SK-N-SH (cell line): ENCODE measurements around the gene ELOVL6. TPM values are rescaled to one million over a fixed set of nuclear protein-coding genes. Genes with fewer than 3 reads are reported as not detected.

Experiments
- CTCF ChIA-PET: fragments of 300-600, 350-600 bp; formaldehyde crosslinking; extraction: SDS; loops from one replicate; lab custom pipeline; 2021; lab: Yijun Ruan, JAX
- POLR2A ChIA-PET: fragments of 350-600 bp; sonication (Branson Sonifier 250); formaldehyde crosslinking; extraction: SDS; loops from one replicate; lab custom pipeline; 2020; ENCODE audit warnings: antibody characterized with exemption, inconsistent platforms; lab: Yijun Ruan, JAX
- DNase-seq: peaks from one replicate; pipeline ENCODE4 v3.0.0; 2012
- H2AFZ ChIP-seq: fragments of 200-600 bp; sonication (generic); 2 replicates; pipeline ENCODE4 v1.8.1; 2016; ENCODE audit warnings: antibody characterized with exemption, mild to moderate bottlenecking, low read depth
- H3F3A ChIP-seq: fragments of 200-600 bp; sonication (generic); replicated peaks from 2 replicates; pipeline ENCODE3; 2016; ENCODE audit warnings: antibody characterized with exemption, mild to moderate bottlenecking; ENCODE audit not compliant: insufficient read depth
- H3K27ac ChIP-seq, 2 experiments: fragments of 200-500 bp in 1 of 2; fragments of 200-600 bp in 1 of 2; sonication (Bioruptor generic) in 1 of 2; sonication (generic), shearing (Covaris generic) in 1 of 2; 2 replicates each; pipeline versions ENCODE4 v1.5.1 to v1.6.1; 2014 to 2016; ENCODE audit warnings: low read depth in 2 of 2, inconsistent platforms in 1 of 2, low read length in 1 of 2, mild to moderate bottlenecking in 1 of 2, mixed read lengths in 1 of 2
- H3K27me3 ChIP-seq: fragments of 200-600 bp; sonication (generic), shearing (Covaris generic); 2 replicates; pipeline ENCODE4 v1.6.1; 2016; ENCODE audit warnings: mixed run types; ENCODE audit not compliant: insufficient read depth
- H3K36me3 ChIP-seq, 2 experiments: fragments of 200-500 bp in 1 of 2; fragments of 200-600 bp in 1 of 2; sonication (Bioruptor generic) in 1 of 2; sonication (generic) in 1 of 2; replicated peaks in 1 of 2; 2 replicates each; pipeline versions ENCODE3 to v1.5.1; 2014 to 2016; ENCODE audit warnings: low read length in 1 of 2, mild to moderate bottlenecking in 1 of 2; ENCODE audit not compliant: insufficient read depth in 2 of 2, control insufficient read depth in 1 of 2
- H3K4me1 ChIP-seq, 2 experiments: fragments of 200-500 bp in 1 of 2; fragments of 200-600 bp in 1 of 2; sonication (Bioruptor generic) in 1 of 2; sonication (generic), shearing (Covaris generic) in 1 of 2; 2 replicates each; pipeline versions ENCODE4 v1.5.1 to v1.6.1; 2014 to 2016; ENCODE audit warnings: low read depth in 1 of 2, low read length in 1 of 2, mixed run types in 1 of 2; ENCODE audit not compliant: insufficient read depth in 2 of 2, control insufficient read depth in 1 of 2
- H3K4me2 ChIP-seq: fragments of 200-600 bp; sonication (generic), shearing (Covaris generic); 2 replicates; pipeline ENCODE4 v1.6.1; 2017; ENCODE audit warnings: mixed run types
- H3K4me3 ChIP-seq, 2 experiments: fragments of 200-500 bp in 1 of 2; fragments of 200-600 bp in 1 of 2; sonication (Bioruptor generic) in 1 of 2; sonication (generic), shearing (Covaris generic) in 1 of 2; 2 replicates each; pipeline versions ENCODE4 v1.5.1 to v1.8.1; 2014 to 2016; ENCODE audit warnings: low read depth in 2 of 2, inconsistent platforms in 1 of 2, low read length in 1 of 2, mild to moderate bottlenecking in 1 of 2, mixed read lengths in 1 of 2, moderate library complexity in 1 of 2
- H3K79me2 ChIP-seq: fragments of 200-600 bp; sonication (generic); 2 replicates; pipeline ENCODE4 v1.8.1; 2017; ENCODE audit warnings: mild to moderate bottlenecking; ENCODE audit not compliant: insufficient read depth
- H3K9ac ChIP-seq: fragments of 200-600 bp; sonication (generic); 2 replicates; pipeline ENCODE4 v1.6.1; 2017; ENCODE audit warnings: mixed run types
- H3K9me2 ChIP-seq: fragments of 200-600 bp; sonication (generic); 2 replicates; pipeline ENCODE4 v1.6.1; 2017; ENCODE audit warnings: mixed run types
- H3K9me3 ChIP-seq: fragments of 200-600 bp; sonication (generic); 2 replicates; pipeline ENCODE4 v1.6.1; 2017; ENCODE audit warnings: mixed run types, mild to moderate bottlenecking, moderate library complexity
- H4K20me1 ChIP-seq: fragments of 200-600 bp; sonication (generic); 2 replicates; pipeline ENCODE4 v1.6.1; 2017; ENCODE audit warnings: mild to moderate bottlenecking, mixed run types; ENCODE audit not compliant: insufficient read depth
- ELF1 ChIP-seq: IDR thresholded peaks from 2 replicates; pipeline ENCODE4 v1.4.0; 2012
- EP300 ChIP-seq, 2 experiments: IDR thresholded peaks; 2 replicates each; pipeline versions ENCODE4 v1.4.0 to v1.6.1; 2012; ENCODE audit warnings: borderline replicate concordance in 1 of 2, low read depth in 1 of 2, low read length in 1 of 2
- FOXM1 ChIP-seq: IDR thresholded peaks from 2 replicates; pipeline ENCODE4 v1.4.0; 2012; ENCODE audit warnings: low read depth, mild to moderate bottlenecking
- GABPA ChIP-seq: IDR thresholded peaks from 2 replicates; pipeline ENCODE4 v1.4.0; 2012; ENCODE audit warnings: low read depth, mild to moderate bottlenecking
- GATA2 ChIP-seq: sonication (generic); formaldehyde crosslinking; IDR thresholded peaks from 2 replicates; pipeline ENCODE4 v1.5.0; 2020; ENCODE audit warnings: mild to moderate bottlenecking, missing genetic modification reagents
- IRF3 ChIP-seq: fragments of 150-350 bp; IDR thresholded peaks from 2 replicates; pipeline ENCODE4 v1.6.1; 2016; ENCODE audit warnings: mild to moderate bottlenecking, low read depth, low read length
- MEF2A ChIP-seq: IDR thresholded peaks from 2 replicates; pipeline ENCODE4 v1.4.0; 2012; ENCODE audit warnings: low read depth, borderline replicate concordance
- NRF1 ChIP-seq: IDR thresholded peaks from 2 replicates; pipeline ENCODE4 v1.6.1; 2012; ENCODE audit warnings: low read depth, mild to moderate bottlenecking, low read length
- PBX3 ChIP-seq: IDR thresholded peaks from 2 replicates; pipeline ENCODE4; 2012
- POLR2AphosphoS5 ChIP-seq: IDR thresholded peaks from 2 replicates; pipeline ENCODE4 v1.6.1; 2012; ENCODE audit warnings: low read depth, low read length
- RAD21 ChIP-seq: IDR thresholded peaks from 2 replicates; pipeline ENCODE4 v1.6.1; 2012; ENCODE audit warnings: mild to moderate bottlenecking, low read length
- RCOR1 ChIP-seq: fragments of 150-350 bp; IDR thresholded peaks from 2 replicates; pipeline ENCODE4 v1.6.1; 2017; ENCODE audit warnings: antibody characterized with exemption, low read length
- REST ChIP-seq: IDR thresholded peaks from 2 replicates; pipeline ENCODE4 v1.6.1; 2012; ENCODE audit warnings: mild to moderate bottlenecking, low read depth, low read length, moderate library complexity
- RXRA ChIP-seq: IDR thresholded peaks from 2 replicates; pipeline ENCODE4 v1.4.0; 2012; ENCODE audit warnings: low read depth, mild to moderate bottlenecking, borderline replicate concordance
- TAF1 ChIP-seq: IDR thresholded peaks from 2 replicates; pipeline ENCODE4 v1.6.1; 2012; ENCODE audit warnings: low read depth, mild to moderate bottlenecking, low read length, moderate library complexity, borderline replicate concordance
- TCF12 ChIP-seq: IDR thresholded peaks from 2 replicates; pipeline ENCODE4 v1.4.0; 2012
- USF2 ChIP-seq: fragments of 150-350 bp; IDR thresholded peaks from 2 replicates; pipeline ENCODE4 v1.6.1; 2017; ENCODE audit warnings: antibody characterized with exemption, low read length, low read depth, borderline replicate concordance
- ZBTB33 ChIP-seq: IDR thresholded peaks from 2 replicates; pipeline ENCODE4 v1.4.0; 2012; ENCODE audit warnings: low read depth, borderline replicate concordance
- WGBS: methylation state at CpG from one replicate; pipeline ENCODE4 v1.1.6; 2017; ENCODE audit warnings: low lambda C conversion rate; 5-methylcytosine and 5-hydroxymethylcytosine counted together
- polyA plus RNA-seq, 3 experiments: library from polyadenylated mRNA; depleted of rRNA; stranded (reverse); fragments of >200 nt; gene quantifications; 2 replicates each; pipeline ENCODE4 v1.2.3, GENCODE V29; 2012

ELOVL6 gene
- polyA plus RNA-seq, 1 of the 3 experiments (the other 2 are of a cell fraction) = 9.0 TPM

- TF ChIP-seq REST = no peak
- TF ChIP-seq GATA2 (CRISPR knock-in tag) = no peak
- no peak for TF ChIP-seq RCOR1
- TF ChIP-seq NRF1 = no peak
- TF ChIP-seq USF2 = no peak
- TF ChIP-seq IRF3 = no peak
- TF ChIP-seq EP300 (IDR thresholded peaks at IDR 0.05; ENCODE audit: borderline replicate concordance in 1 of 2, low read depth in 1 of 2, low read length in 1 of 2) = no peak
- TF ChIP-seq MEF2A = no peak
These were observed 3.6 kb upstream of the ELOVL6 start (continued) for GRCh38 chr4:110202024-110202423.

GRCh38 chr4:110201502-110201901, 3.1 kb upstream of the ELOVL6 start:
- Histone ChIP-seq H3K27me3 (no peaks in the 10 kb centered on the region), H3K9ac (no peak overlapping the region)
- TF ChIP-seq RAD21 = no peak
- no peak for TF ChIP-seq IRF3
- TF ChIP-seq TAF1 = no peak
- no peak for TF ChIP-seq RCOR1
- no peak for TF ChIP-seq ELF1
- TF ChIP-seq POLR2AphosphoS5 = no peak
- no peak for TF ChIP-seq RXRA
- no peak for TF ChIP-seq GABPA
- TF ChIP-seq ZBTB33 = no peak
- TF ChIP-seq FOXM1 = no peak
- TF ChIP-seq MEF2A = no peak
- no peak for TF ChIP-seq TCF12
- TF ChIP-seq PBX3 = no peak
- TF ChIP-seq, all 33 proteins: peak for 0
- no peak overlapping the region for H2AFZ ChIP-seq
- peaks cover 0 to 2% of the 10 kb centered on the region in 2 experiments; a peak in 1 of 4 replicates for H3K4me1 ChIP-seq
- no peaks in the 10 kb centered on the region for H3F3A ChIP-seq
- no peak for DNase-seq
- H4K20me1 ChIP-seq = no peaks in the 10 kb centered on the region
- no peaks in the 10 kb centered on the region for H3K9me2 ChIP-seq
- H3K4me2 ChIP-seq = no peak overlapping the region
- H3K79me2 ChIP-seq = no peaks in the 10 kb centered on the region; the same call in 1 of the 2 replicates
- no peak overlapping the region for H3K4me3 ChIP-seq
- WGBS = 53% methylated on average over 2 of the region's 2 CpGs
- ChIA-PET POLR2A (no interaction called here), CTCF (no interaction called here)
- no peak overlapping the region for H3K27ac ChIP-seq
- no peaks in the 10 kb centered on the region for H3K9me3 ChIP-seq
- no peaks in the 10 kb centered on the region for H3K36me3 ChIP-seq
